ENCODE measurements around the gene MAN1A2.
A peak's percentile ranks its signal among the peaks of the same experiment; 100 is the strongest.
"Not testable (repeated sequence)": the region's sequence is repeated elsewhere in the genome, so short reads cannot be mapped to it uniquely, and the experiment has no call there.

The MAN1A2 gene

GRCh38 chr1:117467336-117467735 is 100.1 kb downstream of the MAN1A2 start:
- peaks cover 3 to 15% of the 10 kb centered on the region in 2 experiments for H3K36me3 ChIP-seq (ENCODE audit: control insufficient read depth in 1 of 2, insufficient read depth in 2 of 2, low read depth in 1 of 2, low read length in 2 of 2)
- no peak overlapping the region for H3K23ac ChIP-seq (ENCODE audit: low read length in 2 of 2)
- peak; percentile 8 for DNase-seq
- H3K4me3 ChIP-seq (ENCODE audit: insufficient read depth in 1 of 2, low read depth in 1 of 2, low read length in 2 of 2) = no peak overlapping the region
- no peak overlapping the region for H4K8ac ChIP-seq (ENCODE audit: low read length)
- peaks cover 2% of the 10 kb centered on the region for H3K79me1 ChIP-seq (replicated peaks; ENCODE audit: low read length, poor library complexity, severe bottlenecking)
- no peak overlapping the region for H2BK5ac ChIP-seq (ENCODE audit: low read depth, low read length, poor library complexity, severe bottlenecking)
- no CpG with 5 or more reads among the region's 1 CpG for WGBS
- no peak overlapping the region for H3K27ac ChIP-seq (ENCODE audit: low read length, poor library complexity, severe bottlenecking)
- no peaks in the 10 kb centered on the region for H3K4me1 ChIP-seq (ENCODE audit: control insufficient read depth, insufficient read depth, low read depth, low read length)
- H3K4ac ChIP-seq (ENCODE audit: low read depth in 1 of 2, low read length in 2 of 2) = no peak overlapping the region
- no peak overlapping the region for H3K4me2 ChIP-seq (ENCODE audit: low read length, poor library complexity, severe bottlenecking)
- no peak overlapping the region for H2AK5ac ChIP-seq (ENCODE audit: low read length, severe bottlenecking)
- no peak overlapping the region for H2BK12ac ChIP-seq (ENCODE audit: low read length in 2 of 2)
- no peak overlapping the region for H2BK15ac ChIP-seq (ENCODE audit: low read depth, poor library complexity, severe bottlenecking)
- H3K14ac ChIP-seq (ENCODE audit: low read length in 2 of 2) = no peak overlapping the region
- H2AFZ ChIP-seq (ENCODE audit: low read depth, low read length) = no peak overlapping the region
- no peaks in the 10 kb centered on the region for H3K9me3 ChIP-seq (ENCODE audit: control insufficient read depth, low read length)
- H3K27me3 ChIP-seq (ENCODE audit: control insufficient read depth in 1 of 2, insufficient read depth in 1 of 2, low read length in 2 of 2) = no peaks in the 10 kb centered on the region
- no peak overlapping the region for H3K18ac ChIP-seq (ENCODE audit: low read depth in 1 of 2, low read length in 2 of 2)
- H3K9ac ChIP-seq (ENCODE audit: low read length) = no peak overlapping the region
- H4K91ac ChIP-seq (ENCODE audit: low read length) = no peak overlapping the region
- H2BK120ac ChIP-seq (ENCODE audit: low read depth, low read length) = no peak overlapping the region

- Histone ChIP-seq H3K27me3 (ENCODE audit: control insufficient read depth in 1 of 2, insufficient read depth in 1 of 2, low read length in 2 of 2) (no peaks in the 10 kb centered on the region), H2AK5ac (ENCODE audit: low read length, severe bottlenecking) (no peak overlapping the region), H3K4me1 (ENCODE audit: control insufficient read depth, insufficient read depth, low read depth, low read length) (no peaks in the 10 kb centered on the region), H2BK15ac (ENCODE audit: low read depth, poor library complexity, severe bottlenecking) (no peak overlapping the region), H3K27ac (ENCODE audit: low read length, poor library complexity, severe bottlenecking) (no peak overlapping the region), H3K4ac (ENCODE audit: low read depth in 1 of 2, low read length in 2 of 2) (no peak overlapping the region), H2BK12ac (ENCODE audit: low read length in 2 of 2) (no peak overlapping the region), H2AFZ (ENCODE audit: low read depth, low read length) (no peak overlapping the region), H2BK5ac (ENCODE audit: low read depth, low read length, poor library complexity, severe bottlenecking) (no peak overlapping the region), H2BK120ac (ENCODE audit: low read depth, low read length) (no peak overlapping the region), H3K36me3 (ENCODE audit: control insufficient read depth in 1 of 2, insufficient read depth in 2 of 2, low read depth in 1 of 2, low read length in 2 of 2) (peaks cover 0 to 21% of the 10 kb centered on the region in 2 experiments), H3K9me3 (ENCODE audit: control insufficient read depth, low read length) (no peaks in the 10 kb centered on the region), H3K14ac (ENCODE audit: low read length in 2 of 2) (no peak overlapping the region), H4K91ac (ENCODE audit: low read length) (no peak overlapping the region), H3K79me1 (replicated peaks; ENCODE audit: low read length, poor library complexity, severe bottlenecking) (no peaks in the 10 kb centered on the region), H3K4me3 (ENCODE audit: insufficient read depth in 1 of 2, low read depth in 1 of 2, low read length in 2 of 2) (no peak overlapping the region), H3K4me2 (ENCODE audit: low read length, poor library complexity, severe bottlenecking) (no peak overlapping the region), H3K23ac (ENCODE audit: low read length in 2 of 2) (no peak overlapping the region), H4K8ac (ENCODE audit: low read length) (no peak overlapping the region), H3K9ac (ENCODE audit: low read length) (no peak overlapping the region), H3K18ac (ENCODE audit: low read depth in 1 of 2, low read length in 2 of 2) (no peak overlapping the region)
- no peak for DNase-seq
Observed at GRCh38 chr1:117473063-117473462, 105.8 kb downstream of the MAN1A2 start.

- not testable (repeated sequence) for H3K4me2 ChIP-seq (ENCODE audit: low read length, poor library complexity, severe bottlenecking); H3K18ac ChIP-seq (ENCODE audit: low read depth in 1 of 2, low read length in 2 of 2); H2BK5ac ChIP-seq (ENCODE audit: low read depth, low read length, poor library complexity, severe bottlenecking); H2BK15ac ChIP-seq (ENCODE audit: low read depth, poor library complexity, severe bottlenecking); H3K79me1 ChIP-seq (replicated peaks; ENCODE audit: low read length, poor library complexity, severe bottlenecking); H3K27me3 ChIP-seq (ENCODE audit: control insufficient read depth in 1 of 2, insufficient read depth in 1 of 2, low read length in 2 of 2); H3K4me1 ChIP-seq (ENCODE audit: control insufficient read depth, insufficient read depth, low read depth, low read length); H4K91ac ChIP-seq (ENCODE audit: low read length); H2AFZ ChIP-seq (ENCODE audit: low read depth, low read length); H3K9me3 ChIP-seq (ENCODE audit: control insufficient read depth, low read length); H2AK5ac ChIP-seq (ENCODE audit: low read length, severe bottlenecking); H4K8ac ChIP-seq (ENCODE audit: low read length); H3K4me3 ChIP-seq (ENCODE audit: insufficient read depth in 1 of 2, low read depth in 1 of 2, low read length in 2 of 2); H3K23ac ChIP-seq (ENCODE audit: low read length in 2 of 2); H2BK12ac ChIP-seq (ENCODE audit: low read length in 2 of 2); H3K9ac ChIP-seq (ENCODE audit: low read length); H3K27ac ChIP-seq (ENCODE audit: low read length, poor library complexity, severe bottlenecking); H3K14ac ChIP-seq (ENCODE audit: low read length in 2 of 2); H3K4ac ChIP-seq (ENCODE audit: low read depth in 1 of 2, low read length in 2 of 2); H2BK120ac ChIP-seq (ENCODE audit: low read depth, low read length); DNase-seq
- WGBS = no CpG with 5 or more reads among the region's 2 CpGs
- H3K36me3 ChIP-seq (ENCODE audit: control insufficient read depth in 1 of 2, insufficient read depth in 2 of 2, low read depth in 1 of 2, low read length in 2 of 2) = peaks cover 0 to 13% of the 10 kb centered on the region in 2 experiments
Observed at GRCh38 chr1:117475495-117475894, 108.2 kb downstream of the MAN1A2 start.

GRCh38 chr1:117479086-117479485 is 111.8 kb downstream of the MAN1A2 start:
- Histone ChIP-seq H2BK5ac (ENCODE audit: low read depth, low read length, poor library complexity, severe bottlenecking) (no peak overlapping the region), H3K9ac (ENCODE audit: low read length) (no peak overlapping the region), H3K4me3 (ENCODE audit: insufficient read depth in 1 of 2, low read depth in 1 of 2, low read length in 2 of 2) (no peak overlapping the region), H2AFZ (ENCODE audit: low read depth, low read length) (no peak overlapping the region), H3K4ac (ENCODE audit: low read depth in 1 of 2, low read length in 2 of 2) (no peak overlapping the region), H3K23ac (ENCODE audit: low read length in 2 of 2) (no peak overlapping the region), H3K4me1 (ENCODE audit: control insufficient read depth, insufficient read depth, low read depth, low read length) (no peaks in the 10 kb centered on the region), H3K14ac (ENCODE audit: low read length in 2 of 2) (no peak overlapping the region), H3K4me2 (ENCODE audit: low read length, poor library complexity, severe bottlenecking) (no peak overlapping the region), H2BK12ac (ENCODE audit: low read length in 2 of 2) (no peak overlapping the region), H3K9me3 (ENCODE audit: control insufficient read depth, low read length) (no peaks in the 10 kb centered on the region), H2AK5ac (ENCODE audit: low read length, severe bottlenecking) (no peak overlapping the region), H3K27ac (ENCODE audit: low read length, poor library complexity, severe bottlenecking) (no peak overlapping the region), H3K27me3 (ENCODE audit: control insufficient read depth in 1 of 2, insufficient read depth in 1 of 2, low read length in 2 of 2) (no peaks in the 10 kb centered on the region), H4K91ac (ENCODE audit: low read length) (no peak overlapping the region), H3K79me1 (replicated peaks; ENCODE audit: low read length, poor library complexity, severe bottlenecking) (peaks cover 2% of the 10 kb centered on the region), H2BK120ac (ENCODE audit: low read depth, low read length) (no peak overlapping the region), H3K18ac (ENCODE audit: low read depth in 1 of 2, low read length in 2 of 2) (no peak overlapping the region), H2BK15ac (ENCODE audit: low read depth, poor library complexity, severe bottlenecking) (no peak overlapping the region), H3K36me3 (ENCODE audit: control insufficient read depth in 1 of 2, insufficient read depth in 2 of 2, low read depth in 1 of 2, low read length in 2 of 2) (peaks cover 0 to 23% of the 10 kb centered on the region in 2 experiments), H4K8ac (ENCODE audit: low read length) (no peak overlapping the region)
- no peak for DNase-seq

Data from mesenchymal stem cell (in vitro differentiated cells and primary cell).